GM21447 (cell line): ENCODE measurements around the gene MRGPRD.

Experiments used
- ATAC-seq: cut with Tn5 transposase; IDR thresholded peaks from one replicate; pipeline ENCODE4 v1.9.1; 2021; ENCODE audit not compliant: unreplicated experiment

Gene MRGPRD

GRCh38 chr11:68933605-68934320, 47.0 kb downstream of the MRGPRD start:
- ATAC-seq, result no peak

DNA sequence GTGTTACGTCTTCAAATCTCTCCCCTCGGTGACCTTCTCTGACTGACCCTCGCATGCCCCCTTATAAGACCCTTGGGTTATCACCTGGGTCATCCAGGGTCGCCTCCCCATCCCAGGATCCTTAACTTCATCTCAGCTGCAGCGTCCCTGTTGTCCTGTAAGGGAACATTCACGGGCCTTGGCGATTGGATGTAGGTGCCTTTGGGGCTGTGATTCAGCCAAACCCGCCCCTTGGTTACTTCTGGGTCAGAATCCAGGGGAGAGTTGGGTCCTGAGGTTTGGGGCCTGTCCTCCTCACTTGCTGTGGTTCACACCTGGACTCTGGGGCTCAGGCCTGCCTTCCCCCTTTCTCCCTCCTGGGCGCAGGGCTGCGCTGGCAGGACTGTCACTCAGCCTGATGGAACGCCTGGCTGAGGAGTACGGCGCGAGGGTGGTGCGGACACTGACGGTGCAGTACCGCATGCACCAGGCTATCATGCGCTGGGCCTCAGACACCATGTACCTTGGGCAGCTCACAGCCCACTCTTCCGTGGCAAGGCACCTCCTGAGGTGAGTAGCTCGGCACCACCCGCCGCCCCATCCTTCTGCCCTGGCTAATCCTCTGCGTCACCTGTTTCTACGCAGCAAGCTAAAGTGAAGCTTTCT, 47.7 kb downstream of the MRGPRD start:
- ATAC-seq, result no peak

GRCh38 chr11:68932358-68932757, 48.4 kb downstream of the MRGPRD start:
- no peak for ATAC-seq

GRCh38 chr11:68931911-68932310, 48.9 kb downstream of the MRGPRD start:
- ATAC-seq, result no peak

DNA sequence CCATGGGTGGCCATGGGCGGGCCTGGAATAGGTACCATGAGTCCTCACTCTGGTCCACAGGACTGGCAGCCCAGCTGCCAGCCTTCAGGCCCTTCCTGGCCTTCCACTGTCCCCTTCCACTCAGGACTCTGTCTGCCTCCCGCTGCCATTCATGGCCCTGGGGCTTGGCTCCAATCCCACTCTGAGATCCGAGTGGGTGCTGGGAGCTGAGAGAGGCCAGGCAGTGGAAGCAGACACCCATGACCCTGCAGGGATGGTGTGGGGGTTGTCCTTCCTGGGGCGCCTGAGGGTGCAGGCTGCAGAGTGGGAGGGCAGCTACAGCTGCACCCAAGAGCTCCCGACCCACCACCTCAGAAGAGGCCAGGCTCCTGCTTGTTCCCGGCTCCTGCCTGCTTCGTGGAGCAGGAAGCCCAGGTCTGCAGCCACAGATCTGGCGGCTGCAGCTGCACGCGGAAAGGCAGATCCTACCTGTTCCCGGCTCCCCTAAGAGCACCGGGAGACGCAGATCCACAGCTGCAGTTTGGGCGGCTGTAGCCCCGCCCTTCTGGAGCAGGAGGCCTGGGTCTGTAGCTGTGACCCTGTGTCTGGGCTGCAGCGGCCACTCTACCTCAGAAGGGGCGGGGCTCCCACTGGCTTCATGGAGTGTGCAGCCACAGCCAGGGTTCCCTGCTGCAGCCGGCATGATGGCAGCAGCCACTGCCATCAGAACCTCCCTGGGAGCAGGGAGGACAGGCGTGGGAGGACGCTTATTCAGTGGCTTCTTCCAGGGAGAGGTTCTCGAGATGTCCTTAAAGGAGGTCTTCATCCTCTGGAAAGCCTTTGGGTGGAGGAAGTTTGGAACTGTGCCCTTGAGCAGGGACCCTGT, 49.6 kb downstream of the MRGPRD start:
- ATAC-seq, result no peak
